GM18508 (cell line): ENCODE results near the gene RASA4B.
"Not testable (repeated sequence)": the region's sequence is repeated elsewhere in the genome, so short reads cannot be mapped to it uniquely, and the experiment has no call there.

ENCODE experiments used
- ATAC-seq: cut with Tn5 transposase; IDR thresholded peaks from one replicate; pipeline ENCODE4 v1.9.1; 2021; ENCODE audit warnings: moderate number of reproducible peaks; ENCODE audit not compliant: insufficient read depth, unreplicated experiment

The RASA4B gene

DNA sequence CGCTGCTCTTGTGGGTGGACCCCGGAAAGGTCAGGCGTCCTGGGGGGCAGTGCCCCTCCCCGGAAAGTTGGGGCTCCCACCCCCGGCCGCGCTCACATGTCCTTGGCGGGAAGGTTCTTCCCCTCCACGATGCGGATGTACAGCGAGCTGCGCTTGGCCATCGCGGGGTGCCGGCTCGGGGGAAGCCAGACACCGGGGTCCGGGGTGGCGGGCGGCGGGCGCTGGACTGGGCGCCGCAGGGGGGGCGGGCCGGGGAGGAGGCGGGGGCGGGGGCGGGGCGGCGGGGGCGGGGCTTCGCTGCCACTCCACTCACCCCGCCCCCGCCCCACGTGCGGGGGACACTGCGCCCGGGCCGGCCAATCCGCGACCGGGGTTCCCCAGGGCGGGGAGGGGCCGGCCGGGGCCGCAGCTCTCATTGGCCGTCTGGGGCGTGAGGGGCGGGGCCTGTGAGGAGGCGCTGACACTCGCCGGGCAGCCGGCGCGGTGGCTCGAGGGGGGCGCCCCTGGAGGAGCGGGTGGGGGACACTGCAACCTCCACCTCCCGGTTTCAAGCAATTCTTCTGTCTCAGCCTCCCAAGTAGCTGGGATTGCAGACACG, at the start of gene RASA4B:
RASA4B (minus strand) TSS at position 228 of the 598 bp plus-strand sequence; CDS start at position 161, 67 bp downstream.
- ATAC-seq, result not testable (repeated sequence)

DNA sequence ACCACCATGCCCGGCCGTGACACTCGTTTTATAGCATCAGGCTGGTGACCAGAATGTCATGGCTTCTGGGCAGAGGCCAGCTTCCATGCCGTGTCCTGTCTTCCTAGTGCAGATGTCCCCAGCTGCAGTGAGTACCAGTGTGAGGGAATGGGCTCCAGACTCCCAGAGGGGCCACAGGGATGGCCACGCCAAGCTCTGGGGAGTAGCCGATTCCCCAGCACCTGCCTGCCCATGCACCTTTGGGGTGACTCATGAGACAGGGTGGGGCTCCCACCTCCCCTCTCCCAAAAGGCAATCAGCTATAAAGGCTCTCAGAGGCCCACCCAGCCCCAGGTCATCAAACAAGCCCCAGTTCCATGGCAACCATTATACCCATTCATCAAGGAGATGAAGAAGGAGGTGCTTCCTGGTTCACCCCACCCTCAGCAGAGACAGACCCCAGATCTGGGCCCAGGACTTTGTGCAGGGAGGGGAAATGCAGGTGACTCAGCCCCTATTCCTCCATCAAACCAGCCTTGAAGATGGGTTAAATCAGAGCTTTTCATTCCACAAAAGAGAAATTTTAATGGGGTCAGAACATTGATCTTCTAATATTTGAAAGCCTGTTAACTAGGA, 33.3 kb upstream of the RASA4B start, which contains the start of gene SPDYE2:
SPDYE2 (plus strand) TSS at position 419 of the 615 bp plus-strand sequence. CDS start 2,030 bp downstream, outside the sequence.
- not testable (repeated sequence) for ATAC-seq

DNA sequence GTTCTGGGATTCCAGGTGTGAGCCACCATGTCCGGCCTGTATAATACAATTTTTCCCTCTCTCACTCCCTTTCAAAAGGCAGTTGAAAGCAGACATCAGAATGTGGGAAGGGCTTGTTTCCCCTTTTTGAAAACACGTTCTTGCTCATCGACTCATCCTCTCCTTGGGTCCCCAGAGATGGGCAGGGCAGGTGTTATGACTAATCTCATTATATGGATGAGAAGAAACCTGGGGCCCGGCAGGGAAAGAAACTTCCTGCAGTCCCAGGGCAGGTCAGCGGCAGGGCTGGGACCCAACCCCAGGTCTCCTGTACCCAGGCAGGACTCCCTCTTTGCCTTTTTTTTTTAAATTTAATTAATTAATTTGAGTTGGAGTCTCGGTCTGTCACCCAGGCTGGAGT, 28.8 kb upstream of the RASA4B start:
- peak; percentile 76 for ATAC-seq

DNA sequence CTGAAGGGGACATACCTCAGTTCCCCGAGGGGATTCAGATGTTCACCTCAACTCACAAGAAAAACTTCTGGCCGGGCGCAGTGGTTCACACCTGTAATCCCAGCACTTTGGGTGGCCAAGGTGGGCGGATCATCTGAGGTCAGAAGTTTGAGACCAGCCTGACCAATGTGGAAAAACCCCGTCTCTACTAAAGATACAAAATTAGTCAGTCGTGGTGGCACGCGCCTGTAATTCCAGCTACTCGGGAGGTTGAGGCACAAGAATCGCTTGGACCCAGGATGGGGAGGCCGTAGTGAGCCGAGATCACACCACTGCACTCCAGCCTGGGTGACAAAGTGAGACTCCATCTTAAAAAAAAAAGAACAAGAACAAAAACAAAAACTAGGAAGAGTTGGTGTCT, 27.7 kb upstream of the RASA4B start:
- ATAC-seq, result not testable (repeated sequence)

DNA sequence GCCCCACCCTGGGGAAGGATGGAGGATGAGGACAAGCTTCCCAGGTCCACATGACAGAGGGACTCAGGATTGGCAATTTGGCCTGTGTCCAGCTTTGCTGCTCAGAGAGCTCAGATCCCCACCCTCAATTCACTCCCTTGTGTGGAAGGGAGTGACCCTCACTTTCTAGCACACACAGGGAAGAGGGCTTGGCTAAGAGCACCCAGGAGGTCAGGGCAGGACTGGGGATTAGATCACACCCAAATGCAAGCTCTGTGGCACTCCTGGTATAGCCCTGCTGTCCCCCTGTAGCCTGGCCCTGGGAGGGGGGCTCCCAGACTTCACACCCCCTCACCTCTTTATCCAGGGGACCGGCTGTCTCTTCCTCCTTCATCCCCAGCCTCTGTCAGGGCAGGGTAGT, 26.8 kb upstream of the RASA4B start:
- not testable (repeated sequence) for ATAC-seq

DNA sequence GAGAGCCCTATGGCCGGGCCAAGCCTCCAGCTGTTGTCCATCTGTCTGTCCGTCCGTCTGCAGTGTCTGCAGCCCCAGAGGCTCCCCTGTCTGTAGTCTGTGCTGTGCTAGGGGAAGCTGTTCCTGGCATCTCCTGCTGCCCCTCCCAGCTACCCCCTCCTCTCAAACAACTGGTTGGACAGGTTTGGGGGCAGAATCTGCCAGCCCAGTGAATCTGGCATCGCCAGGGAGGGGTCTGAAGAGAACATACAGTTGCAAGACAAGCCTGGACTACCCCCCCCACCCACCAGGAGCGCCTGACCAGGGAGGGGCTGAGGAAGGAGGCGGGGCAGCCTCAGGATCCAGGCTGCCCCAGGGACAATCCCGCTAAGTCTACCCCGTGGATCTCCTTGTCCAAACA, 26.0 kb upstream of the RASA4B start, which contains the start of gene UPK3BL2:
UPK3BL2 (minus strand) TSS at position 101 of the 400 bp plus-strand sequence; CDS start at position 41, 60 bp downstream.
- not testable (repeated sequence) for ATAC-seq

DNA sequence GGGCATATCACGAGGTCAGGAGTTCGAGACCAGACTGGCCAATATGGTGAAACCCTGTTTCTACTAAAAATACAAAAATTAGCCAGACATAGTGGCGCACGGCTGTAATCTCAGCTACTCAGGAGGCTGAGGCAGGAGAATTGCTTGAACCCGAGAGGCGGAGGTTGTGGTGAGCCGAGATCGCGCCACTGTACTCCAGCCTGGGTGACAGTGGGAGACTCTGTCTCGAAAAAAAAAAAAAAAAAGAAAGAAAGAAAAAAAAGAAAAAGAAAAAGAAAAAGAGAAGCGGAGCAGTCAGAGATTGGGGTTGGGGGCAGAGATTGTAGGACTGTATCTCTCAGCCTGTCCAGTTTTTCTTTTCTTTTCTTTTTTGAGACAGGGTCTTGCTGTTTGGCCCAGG, 25.2 kb upstream of the RASA4B start:
- ATAC-seq, result not testable (repeated sequence)

DNA sequence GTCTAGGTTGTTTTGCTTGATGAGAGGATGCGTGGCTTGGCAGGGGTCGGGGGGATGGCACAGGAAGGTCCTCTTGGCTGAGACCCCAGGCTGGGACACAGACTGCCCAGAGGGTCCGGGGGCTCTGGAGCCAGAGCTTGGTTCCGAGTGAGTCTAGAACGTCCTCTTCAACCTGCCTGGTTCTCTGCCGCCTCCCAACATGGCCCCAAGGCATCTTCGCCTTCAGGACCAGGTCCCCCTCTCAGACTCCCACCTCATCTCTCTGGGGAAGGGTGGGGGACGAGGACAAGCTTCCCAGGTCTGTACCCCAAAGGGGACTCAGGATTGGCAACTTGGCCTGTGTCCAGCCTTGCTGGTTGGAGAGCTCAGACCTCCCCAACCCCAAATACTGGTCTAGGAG, 24.5 kb upstream of the RASA4B start:
- ATAC-seq, result not testable (repeated sequence)

DNA sequence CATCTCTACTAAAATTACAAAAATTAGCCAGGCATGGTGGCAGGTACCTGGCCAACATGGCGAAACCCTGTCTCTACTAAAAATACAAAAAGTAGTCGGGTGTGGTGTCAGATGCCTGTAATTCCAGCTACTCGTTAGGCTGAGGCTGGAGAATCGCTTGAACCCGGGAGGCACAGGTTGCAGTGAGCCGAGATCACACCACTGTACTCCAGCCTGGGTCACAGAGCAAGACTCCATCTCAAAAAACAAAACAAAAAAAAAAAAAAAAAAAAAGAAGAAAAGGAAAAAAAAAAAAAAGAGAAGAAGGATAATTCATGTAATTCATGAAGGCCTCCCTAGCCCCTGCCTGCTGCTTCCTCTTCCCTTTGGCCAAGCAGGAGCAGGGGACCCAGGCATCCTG, 23.0 kb upstream of the RASA4B start:
- not testable (repeated sequence) for ATAC-seq

DNA sequence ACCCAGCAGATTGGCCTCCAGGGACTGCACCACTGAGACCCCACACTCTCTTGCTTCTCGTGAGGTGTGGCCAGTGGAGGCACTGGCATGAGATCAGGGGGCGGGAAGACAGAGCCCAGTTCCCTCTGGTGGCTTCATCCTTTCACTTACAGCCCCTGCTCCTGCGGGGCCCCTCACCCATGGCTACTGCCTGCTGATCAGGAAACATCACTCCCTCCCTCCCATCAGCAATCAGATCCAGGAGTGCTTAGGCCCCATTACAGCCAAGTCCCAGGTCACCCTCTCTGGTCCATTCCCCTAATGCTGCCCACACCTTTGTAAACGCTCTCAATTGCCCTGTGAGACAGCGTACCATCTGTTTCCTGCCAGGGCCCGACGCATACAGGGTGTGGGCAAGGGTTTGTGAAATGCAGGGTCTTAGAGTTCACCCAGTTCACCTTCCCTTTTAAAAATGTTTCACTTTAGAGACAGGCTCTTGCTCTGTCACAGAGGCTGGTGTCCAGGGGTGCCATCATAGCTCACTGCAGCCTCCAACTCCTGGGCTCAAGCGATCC, 17.6 kb upstream of the RASA4B start:
- ATAC-seq, result not testable (repeated sequence)

DNA sequence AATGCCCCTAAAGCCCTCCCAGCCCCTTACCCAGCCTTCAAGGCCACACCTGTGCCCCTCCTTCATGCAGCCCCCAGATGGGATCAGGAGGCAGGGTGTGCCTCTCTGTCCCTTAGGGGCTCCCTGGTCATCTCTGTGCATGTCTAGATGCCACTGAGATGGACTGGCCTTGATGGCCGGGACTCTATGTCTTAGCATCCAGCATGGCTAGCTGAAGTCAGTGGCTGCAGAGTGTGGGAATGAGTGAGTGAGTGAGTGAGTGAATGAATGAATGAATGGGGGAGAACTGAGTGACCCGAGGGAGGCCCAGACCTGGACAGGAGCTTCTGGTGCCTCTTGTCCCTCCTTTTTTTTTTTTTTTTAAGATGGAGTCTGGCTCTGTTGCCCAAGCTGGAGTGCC, 14.6 kb upstream of the RASA4B start:
- not testable (repeated sequence) for ATAC-seq

DNA sequence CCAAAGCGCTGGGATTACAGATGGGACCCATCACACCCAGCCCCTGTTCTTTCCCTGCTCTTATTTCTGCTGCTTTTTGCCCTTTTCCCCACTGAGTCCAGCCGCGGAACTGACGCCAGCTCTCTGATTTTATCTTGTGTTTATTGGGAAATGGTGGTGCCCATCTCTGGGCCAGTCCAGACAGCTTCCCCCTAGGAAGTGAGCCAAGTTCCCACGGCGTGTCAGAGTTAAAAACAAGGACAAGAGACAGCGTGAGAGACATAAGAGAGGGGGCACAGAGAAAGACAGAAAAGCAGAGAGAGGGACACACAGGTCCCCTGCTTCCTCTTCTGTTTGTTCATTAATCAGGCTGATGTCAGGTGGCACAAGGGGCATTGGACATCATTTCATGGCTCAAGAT, 14.0 kb upstream of the RASA4B start:
- ATAC-seq, result not testable (repeated sequence)

DNA sequence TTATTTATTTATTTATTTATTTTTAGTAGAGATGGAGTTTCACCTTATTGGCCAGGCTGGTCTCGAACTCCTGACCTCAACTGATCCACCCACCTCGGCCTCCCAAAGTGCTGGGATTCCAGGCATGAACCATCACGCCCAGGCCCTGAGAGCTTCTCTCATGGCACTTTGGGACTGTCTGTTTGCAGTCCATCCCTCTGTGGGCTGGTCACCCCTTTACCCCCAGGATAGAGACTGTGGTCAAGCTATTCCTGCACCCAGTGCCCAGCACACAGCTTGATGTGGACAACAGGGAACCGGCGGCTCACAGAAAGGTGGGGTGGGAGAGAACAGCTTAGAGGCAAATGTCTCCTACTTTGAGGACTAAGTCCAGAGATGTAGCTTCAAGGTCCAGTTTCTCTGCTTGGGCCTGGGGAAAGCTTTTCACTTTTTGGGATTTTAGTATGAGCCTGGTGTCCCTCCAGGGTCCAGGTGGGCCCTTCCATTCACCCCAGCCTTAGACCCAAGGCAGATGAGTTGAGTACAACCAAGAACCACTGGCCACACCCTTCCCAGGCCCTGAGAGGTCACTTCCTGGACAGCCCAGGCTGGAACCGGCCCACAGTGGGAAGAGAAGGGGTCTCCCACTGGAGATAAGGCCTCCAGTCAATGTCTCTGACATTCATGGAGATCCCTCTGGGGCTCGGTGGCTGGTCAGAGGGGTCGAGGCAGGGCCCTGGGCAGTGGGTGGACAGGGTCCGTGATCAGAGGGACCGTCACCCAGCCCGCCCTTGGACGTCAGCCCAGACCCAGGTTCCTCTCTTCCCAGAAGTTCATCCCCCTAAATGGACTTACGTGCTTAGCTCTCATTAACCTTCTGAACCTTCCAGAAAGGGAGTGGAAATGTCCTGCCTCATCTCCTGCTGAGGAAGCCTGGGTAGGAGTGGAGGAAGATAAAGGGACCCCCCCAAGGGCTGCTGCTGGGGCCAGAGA, 10.5 kb upstream of the RASA4B start:
- ATAC-seq, result not testable (repeated sequence)

DNA sequence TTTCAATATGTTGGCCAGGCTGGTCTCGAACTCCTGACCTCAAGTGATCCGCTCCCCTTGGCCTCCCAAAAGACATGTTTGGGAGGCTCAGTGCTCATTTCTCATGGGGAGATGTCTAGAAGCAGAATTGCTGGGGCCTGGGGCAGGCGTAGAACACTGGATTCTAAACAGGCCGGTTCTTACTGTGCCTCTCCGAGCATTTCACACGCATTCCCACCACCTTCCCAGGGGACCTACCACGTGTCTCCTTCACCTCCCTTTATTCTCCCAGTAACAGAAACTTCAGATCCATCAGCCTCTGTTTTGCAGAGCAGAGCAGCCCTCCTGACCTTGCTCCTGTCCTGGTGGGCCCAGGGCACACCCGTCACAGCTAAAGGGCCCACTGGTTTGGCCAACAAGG, 9.6 kb upstream of the RASA4B start:
- ATAC-seq, result not testable (repeated sequence)

DNA sequence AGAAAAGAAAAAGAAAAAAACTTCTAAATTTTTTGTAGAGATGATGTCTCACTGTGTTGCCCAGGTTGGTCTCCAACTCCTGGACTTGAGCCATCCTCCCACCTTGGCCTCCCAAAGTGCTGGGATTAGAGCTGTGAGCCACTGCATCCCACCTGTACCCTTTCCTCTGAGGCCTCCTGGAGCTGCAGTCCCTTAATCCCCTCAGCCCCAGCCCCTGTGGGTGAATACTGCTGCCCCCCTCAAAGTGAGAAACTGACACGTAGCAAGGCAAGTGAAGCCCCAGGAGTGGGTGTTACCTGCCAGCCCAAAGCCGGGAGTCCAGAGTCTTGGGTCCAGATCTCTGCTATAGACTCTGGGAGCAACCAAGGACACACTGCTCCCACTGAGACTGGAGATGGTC, 7.2 kb upstream of the RASA4B start:
- not testable (repeated sequence) for ATAC-seq

DNA sequence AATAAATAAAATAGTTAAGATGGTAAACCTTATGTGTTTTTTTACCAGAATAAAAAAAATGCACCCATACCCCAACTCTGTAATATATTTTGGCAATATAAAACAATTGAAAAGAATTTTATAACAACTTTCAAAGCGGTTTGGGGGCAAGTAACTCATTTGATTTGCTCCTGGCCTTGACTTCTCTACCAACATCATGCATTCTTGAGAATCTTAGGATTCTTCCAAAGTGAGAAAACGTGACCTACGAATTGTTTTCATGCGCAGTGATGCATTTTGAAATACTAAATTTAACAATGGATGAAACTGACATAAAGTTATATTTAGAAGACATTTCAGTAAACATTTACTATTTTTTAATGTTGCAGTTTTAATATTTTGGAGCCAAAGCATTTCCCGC, 3.2 kb upstream of the RASA4B start:
- not testable (repeated sequence) for ATAC-seq

DNA sequence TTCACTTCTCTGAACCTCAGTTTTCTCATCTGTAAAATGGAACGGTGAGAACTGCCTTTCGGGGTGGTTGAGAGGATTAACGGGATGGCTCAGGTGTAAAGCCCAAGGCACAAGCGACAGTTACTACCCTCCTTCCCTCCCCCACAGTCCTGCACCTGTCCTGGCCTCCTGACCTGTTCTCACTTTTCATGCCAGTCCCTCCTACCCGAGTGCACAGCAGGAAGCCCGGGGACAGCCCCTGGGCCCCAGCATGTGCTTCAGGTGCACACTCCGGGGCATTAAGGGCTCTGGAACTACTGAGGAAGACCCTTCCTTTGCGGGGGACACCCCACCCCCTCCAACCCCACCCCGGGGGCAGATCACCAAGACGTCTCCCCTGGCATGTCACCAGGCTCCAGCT, 626 bp downstream of the RASA4B start:
- not testable (repeated sequence) for ATAC-seq

DNA sequence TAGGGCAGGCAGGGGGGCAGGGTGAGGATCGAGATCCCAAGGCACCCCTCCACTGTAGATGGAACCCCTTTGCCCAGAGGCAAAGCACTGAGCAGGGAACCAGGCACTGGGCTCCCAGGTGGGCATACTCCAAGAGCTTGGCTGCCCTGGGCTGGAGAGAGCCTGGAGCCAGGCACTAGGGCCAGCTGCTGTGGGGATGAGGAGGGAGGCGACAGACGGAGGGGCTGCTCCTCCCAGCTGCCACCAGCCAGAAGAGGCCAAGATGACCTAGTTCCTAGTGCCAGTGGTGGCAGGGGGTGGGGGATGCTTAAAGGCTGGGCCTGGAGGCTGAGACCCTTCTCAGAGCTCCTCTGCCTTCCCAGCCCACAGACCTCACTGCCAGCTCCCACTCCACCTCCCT, 1.7 kb downstream of the RASA4B start:
- ATAC-seq, result not testable (repeated sequence)

DNA sequence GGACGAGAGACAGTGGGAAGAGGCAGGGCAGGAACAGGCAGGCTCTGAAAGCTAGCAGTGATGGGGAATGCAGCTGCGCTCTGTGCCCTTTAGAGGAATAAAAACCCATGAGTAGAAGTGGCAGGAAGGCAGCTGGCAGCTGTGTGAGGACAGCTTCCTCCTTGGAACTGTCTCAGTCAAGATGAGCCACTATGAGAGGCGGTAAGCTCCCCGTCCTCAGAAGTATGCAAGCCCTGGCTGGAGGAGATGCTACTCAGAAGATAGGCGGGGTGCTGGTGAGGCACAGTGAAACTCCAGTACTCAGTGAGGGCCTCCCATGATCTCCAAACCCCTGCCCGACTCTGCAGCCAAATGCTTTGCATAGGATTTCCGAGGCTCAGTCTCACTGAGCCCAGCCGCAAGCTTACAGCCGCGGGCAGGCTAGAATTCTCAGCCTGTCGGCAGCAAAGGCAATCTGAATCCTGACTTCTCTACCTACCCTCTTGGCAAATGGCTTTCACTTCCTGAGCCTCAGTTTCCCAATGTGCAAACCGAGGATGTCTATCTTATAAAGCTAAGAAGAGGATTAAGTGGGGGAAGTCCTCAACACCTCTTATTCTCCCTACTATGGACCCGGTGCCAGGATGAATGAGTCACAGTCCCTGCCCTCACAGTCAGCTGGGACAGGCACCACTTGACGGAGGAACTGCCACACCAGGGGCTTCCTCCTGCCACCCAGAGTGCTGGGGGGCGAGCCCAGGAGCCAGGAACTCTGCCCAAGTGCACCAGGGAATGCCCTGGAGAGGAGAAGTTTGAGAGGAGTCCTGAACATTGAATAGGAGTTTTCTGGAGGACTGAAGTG, 2.5 kb downstream of the RASA4B start:
- peak; percentile 46 for ATAC-seq
